HL-60 (cell line): Measurements from ENCODE around the gene ADGRB2.
A peak's percentile ranks its signal among the peaks of the same experiment; 100 is the strongest.

Experiments
- DNase-seq, 2 experiments: peaks; one replicate each; pipeline ENCODE4 v3.0.0-alpha.2; 2010 to 2020; ENCODE audit warnings: low read depth in 1 of 2, low spot score in 1 of 2
- H3K27ac ChIP-seq: fragments of 250-450 bp; sonication (Bioruptor Pico); replicated peaks from 2 replicates; pipeline ENCODE4 v1.5.1; 2020; ENCODE audit warnings: mild to moderate bottlenecking, moderate library complexity
- H3K27me3 ChIP-seq: fragments of 250-450 bp; sonication (Bioruptor Pico); 2 replicates; pipeline ENCODE4 v1.5.1; 2021; ENCODE audit warnings: mild to moderate bottlenecking, moderate library complexity; ENCODE audit not compliant: insufficient read depth, poor library complexity, severe bottlenecking
- H3K4me3 ChIP-seq: replicated peaks from 2 replicates; pipeline ENCODE4 v1.5.1; 2011; ENCODE audit warnings: mild to moderate bottlenecking, control low read depth, low read length; ENCODE audit not compliant: insufficient read depth
- CTCF ChIP-seq: IDR thresholded peaks from one replicate; pipeline ENCODE4 v1.5.1; 2011; ENCODE audit warnings: low read length, control low read depth, inconsistent platforms; ENCODE audit not compliant: insufficient read depth
- GABPA ChIP-seq: IDR thresholded peaks from 2 replicates; pipeline ENCODE4 v1.6.1; 2012; ENCODE audit warnings: low read depth
- POLR2AphosphoS5 ChIP-seq: IDR thresholded peaks from 2 replicates; pipeline ENCODE4 v1.6.1; 2012; ENCODE audit warnings: low read depth
- REST ChIP-seq: IDR thresholded peaks from 2 replicates; pipeline ENCODE4 v1.6.1; 2012; ENCODE audit warnings: low read depth; ENCODE audit not compliant: insufficient replicate concordance
- SPI1 ChIP-seq: IDR thresholded peaks from 2 replicates; pipeline ENCODE4 v1.6.1; 2012; ENCODE audit warnings: low read depth, mild to moderate bottlenecking, borderline replicate concordance

The ADGRB2 gene

GRCh38 chr1:31789259-31790065, 25.3 kb upstream of the ADGRB2 start:
- no peaks in the 10 kb centered on the region for H3K27me3 ChIP-seq
- H3K27ac ChIP-seq: no peak overlapping the region
- TF ChIP-seq SPI1: no peak
- TF ChIP-seq CTCF: peak; percentile 39
- no peak for TF ChIP-seq POLR2AphosphoS5
- H3K4me3 ChIP-seq: peak overlapping the region; percentile 64
- DNase-seq: peak; percentile 74 to 91

- TF ChIP-seq GABPA (no peak), SPI1 (no peak), POLR2AphosphoS5 (no peak), REST (no peak), CTCF (no peak)
- DNase-seq: peak in 1 of 2 experiments; percentile 21
- no peaks in the 10 kb centered on the region for H3K27me3 ChIP-seq
- peak overlapping the region; percentile 79 for H3K27ac ChIP-seq
- H3K4me3 ChIP-seq: peak overlapping the region; percentile 64
Observed at GRCh38 chr1:31788825-31789256, 24.7 kb upstream of the ADGRB2 start.

- Histone ChIP-seq H3K27me3 (no peaks in the 10 kb centered on the region), H3K27ac (peak overlapping the region; percentile 79), H3K4me3 (peak overlapping the region; percentile 64)
- peak; percentile 84 to 86 for DNase-seq
- TF ChIP-seq GABPA (no peak; the same call in 1 of the 2 replicates), POLR2AphosphoS5 (peak; percentile 80)
Observed at GRCh38 chr1:31788138-31788824, 24.1 kb upstream of the ADGRB2 start.

GRCh38 chr1:31787786-31788137, 23.6 kb upstream of the ADGRB2 start:
- no peak overlapping the region for H3K27ac ChIP-seq
- H3K27me3 ChIP-seq: no peaks in the 10 kb centered on the region
- H3K4me3 ChIP-seq: no peak overlapping the region
- DNase-seq: no peak
- TF ChIP-seq POLR2AphosphoS5 (no peak), SPI1 (no peak), CTCF (no peak), REST (no peak), GABPA (no peak)
